Endothelial cell (in vitro differentiated cells): Measurements from ENCODE around the gene BNIP5. TPM values are rescaled to one million over a fixed set of nuclear protein-coding genes. Genes with fewer than 3 reads are reported as not detected.

ENCODE experiments used
- DNase-seq: peaks from one replicate; pipeline ENCODE4 v3.0.0; 2021; ENCODE audit warnings: low spot score
- H3K27ac Mint-ChIP-seq: one replicate; pipeline ENCODE4 v1.8.0; 2021; ENCODE audit warnings: mixed read lengths, inconsistent platforms; ENCODE audit not compliant: unreplicated experiment
- H3K27me3 Mint-ChIP-seq: one replicate; pipeline ENCODE4 v1.8.0; 2021; ENCODE audit warnings: mild to moderate bottlenecking, moderate library complexity, mixed read lengths, inconsistent platforms; ENCODE audit not compliant: unreplicated experiment
- H3K36me3 Mint-ChIP-seq: one replicate; pipeline ENCODE4 v1.8.0; 2021; ENCODE audit warnings: mild to moderate bottlenecking, low read depth, mixed read lengths, inconsistent platforms; ENCODE audit not compliant: unreplicated experiment
- H3K4me1 Mint-ChIP-seq: one replicate; pipeline ENCODE4 v1.8.0; 2021; ENCODE audit warnings: mild to moderate bottlenecking, mixed read lengths, inconsistent platforms; ENCODE audit not compliant: unreplicated experiment
- H3K4me3 Mint-ChIP-seq: one replicate; pipeline ENCODE4 v1.8.0; 2021; ENCODE audit warnings: mild to moderate bottlenecking, mixed read lengths, inconsistent platforms; ENCODE audit not compliant: unreplicated experiment
- H3K9me3 Mint-ChIP-seq: one replicate; pipeline ENCODE4 v1.8.0; 2021; ENCODE audit warnings: mixed read lengths, inconsistent platforms; ENCODE audit not compliant: unreplicated experiment
- total RNA-seq: library from RNA; stranded (reverse); fragmentation: NEBNext Ultra II Directional; extraction: Animal tissue kit (Norgen Biotek cat#: 25700); gene quantifications from one replicate; pipeline ENCODE4 v1.2.1, GENCODE V29; 2021; ENCODE audit not compliant: unreplicated experiment
- TF ChIP-seq, protein P1 (sequence below): fragments of 200-600 bp; sonication (generic); IDR thresholded peaks from one replicate; pipeline ENCODE4 v1.5.0; 2021; ENCODE audit warnings: antibody characterized with exemption; ENCODE audit not compliant: unreplicated experiment

Gene BNIP5
- total RNA-seq, 1 donor from 2014 or later, result not detected

DNA sequence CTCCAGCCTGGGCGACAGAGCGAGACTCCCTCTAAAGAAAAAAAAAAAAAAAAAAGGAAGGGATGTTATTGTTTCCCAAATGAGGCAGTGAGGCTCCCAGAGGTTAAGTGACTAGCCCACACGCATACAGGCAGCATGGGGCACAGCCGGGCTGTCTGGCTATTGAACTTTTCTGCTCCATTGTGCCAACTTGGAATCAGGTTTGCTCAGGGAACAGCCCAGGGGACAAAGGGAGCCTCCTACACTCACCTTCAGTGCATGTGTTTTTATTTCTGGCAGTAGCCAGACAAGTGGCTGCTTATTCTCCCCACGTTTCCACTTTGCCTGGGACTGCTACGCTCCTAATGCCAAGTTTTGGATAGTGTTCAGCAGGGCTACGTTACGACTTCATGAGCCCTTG lies 40.1 kb upstream of the BNIP5 start:
- H3K4me1 Mint-ChIP-seq, result no peaks in the 10 kb centered on the region
- H3K36me3 Mint-ChIP-seq, result no peaks in the 10 kb centered on the region
- DNase-seq, result no peak
- H3K9me3 Mint-ChIP-seq, result no peaks in the 10 kb centered on the region
- H3K27me3 Mint-ChIP-seq, result peaks cover 10% of the 10 kb centered on the region
- TF ChIP-seq, protein P1, sequence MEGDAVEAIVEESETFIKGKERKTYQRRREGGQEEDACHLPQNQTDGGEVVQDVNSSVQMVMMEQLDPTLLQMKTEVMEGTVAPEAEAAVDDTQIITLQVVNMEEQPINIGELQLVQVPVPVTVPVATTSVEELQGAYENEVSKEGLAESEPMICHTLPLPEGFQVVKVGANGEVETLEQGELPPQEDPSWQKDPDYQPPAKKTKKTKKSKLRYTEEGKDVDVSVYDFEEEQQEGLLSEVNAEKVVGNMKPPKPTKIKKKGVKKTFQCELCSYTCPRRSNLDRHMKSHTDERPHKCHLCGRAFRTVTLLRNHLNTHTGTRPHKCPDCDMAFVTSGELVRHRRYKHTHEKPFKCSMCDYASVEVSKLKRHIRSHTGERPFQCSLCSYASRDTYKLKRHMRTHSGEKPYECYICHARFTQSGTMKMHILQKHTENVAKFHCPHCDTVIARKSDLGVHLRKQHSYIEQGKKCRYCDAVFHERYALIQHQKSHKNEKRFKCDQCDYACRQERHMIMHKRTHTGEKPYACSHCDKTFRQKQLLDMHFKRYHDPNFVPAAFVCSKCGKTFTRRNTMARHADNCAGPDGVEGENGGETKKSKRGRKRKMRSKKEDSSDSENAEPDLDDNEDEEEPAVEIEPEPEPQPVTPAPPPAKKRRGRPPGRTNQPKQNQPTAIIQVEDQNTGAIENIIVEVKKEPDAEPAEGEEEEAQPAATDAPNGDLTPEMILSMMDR, result no peak
- no peak overlapping the region for H3K4me3 Mint-ChIP-seq
- no peak overlapping the region for H3K27ac Mint-ChIP-seq

- Mint-ChIP-seq H3K9me3 (no peaks in the 10 kb centered on the region), H3K4me1 (no peaks in the 10 kb centered on the region), H3K4me3 (no peak overlapping the region), H3K27ac (no peak overlapping the region), H3K27me3 (peaks cover 9% of the 10 kb centered on the region), H3K36me3 (no peaks in the 10 kb centered on the region)
- DNase-seq, result no peak
- TF ChIP-seq, protein P1, result no peak
Observed at GRCh38 chr6:36376183-36376582, 39.5 kb upstream of the BNIP5 start.

- H3K9me3 Mint-ChIP-seq, result no peaks in the 10 kb centered on the region
- no peaks in the 10 kb centered on the region for H3K36me3 Mint-ChIP-seq
- H3K4me3 Mint-ChIP-seq, result no peak overlapping the region
- H3K27ac Mint-ChIP-seq, result no peak overlapping the region
- no peaks in the 10 kb centered on the region for H3K4me1 Mint-ChIP-seq
- no peak for DNase-seq
- peaks cover 9% of the 10 kb centered on the region for H3K27me3 Mint-ChIP-seq
- TF ChIP-seq, protein P1, result no peak
Observed at GRCh38 chr6:36375644-36376155, 39.0 kb upstream of the BNIP5 start.

GRCh38 chr6:36374972-36375371 lies 38.3 kb upstream of the BNIP5 start:
- Mint-ChIP-seq H3K36me3 (no peaks in the 10 kb centered on the region), H3K9me3 (no peaks in the 10 kb centered on the region), H3K27ac (no peak overlapping the region), H3K27me3 (peaks cover 9% of the 10 kb centered on the region), H3K4me3 (no peak overlapping the region), H3K4me1 (no peaks in the 10 kb centered on the region)
- DNase-seq, result no peak
- TF ChIP-seq, protein P1, result no peak

GRCh38 chr6:36374194-36374593 lies 37.5 kb upstream of the BNIP5 start:
- TF ChIP-seq, protein P1, result no peak
- Mint-ChIP-seq H3K9me3 (no peaks in the 10 kb centered on the region), H3K27ac (no peak overlapping the region), H3K36me3 (no peaks in the 10 kb centered on the region), H3K4me3 (no peak overlapping the region), H3K27me3 (peaks cover 9% of the 10 kb centered on the region), H3K4me1 (no peaks in the 10 kb centered on the region)
- DNase-seq, result no peak
